IMR-90 (cell line): ENCODE measurements around the gene PHB1. TPM values are rescaled to one million over a fixed set of nuclear protein-coding genes. Genes with fewer than 3 reads are reported as not detected.
"Not testable (repeated sequence)": the region's sequence is repeated elsewhere in the genome, so short reads cannot be mapped to it uniquely, and the experiment has no call there.

ENCODE experiments used
- ATAC-seq: fragments of 200-7000 bp; cut with Tn5 transposase; 2 replicates; pipeline ENCODE4 v1.9.1; 2020; ENCODE audit warnings: low read depth, mild to moderate bottlenecking, moderate library complexity
- BruUV-seq: library from RNA; stranded (reverse); fragments of 400-500 nt; replicated peaks from 2 replicates; lab custom pipeline; 2021; lab: Mats Ljungman, UMichigan
- CTCF ChIA-PET: fragments of 300-600 bp; formaldehyde crosslinking; extraction: SDS; loops from one replicate; lab custom pipeline; 2021; ENCODE audit warnings: antibody characterized with exemption; lab: Yijun Ruan, JAX
- POLR2A ChIA-PET: fragments of 300-600 bp; sonication (Branson Sonifier 250); formaldehyde crosslinking; loops from one replicate; lab custom pipeline; 2022; ENCODE audit warnings: antibody characterized with exemption; ENCODE audit not compliant: unreplicated experiment; lab: Charles Lee
- DNase-seq: peaks from one replicate; pipeline ENCODE4 v3.0.0; 2013
- H2AFZ ChIP-seq: replicated peaks from 2 replicates; pipeline ENCODE3; 2013; ENCODE audit warnings: low read length, mild to moderate bottlenecking; ENCODE audit not compliant: poor library complexity
- H2AK5ac ChIP-seq: 2 replicates; pipeline ENCODE4 v1.6.1; 2013; ENCODE audit warnings: low read depth, low read length, inconsistent platforms
- H2AK9ac ChIP-seq: replicated peaks from 2 replicates; pipeline ENCODE3; 2013; ENCODE audit warnings: mild to moderate bottlenecking, low read depth, low read length, moderate library complexity; ENCODE audit not compliant: poor library complexity
- H2BK120ac ChIP-seq: 2 replicates; pipeline ENCODE4 v1.6.1; 2013; ENCODE audit warnings: low read depth, low read length, inconsistent platforms
- H2BK15ac ChIP-seq: 3 replicates; pipeline ENCODE4 v1.6.1; 2013; ENCODE audit warnings: low read depth, low read length, inconsistent platforms
- H2BK20ac ChIP-seq: 2 replicates; pipeline ENCODE4 v1.6.1; 2013; ENCODE audit warnings: low read depth, mild to moderate bottlenecking, inconsistent platforms, low read length, moderate library complexity
- H2BK5ac ChIP-seq: 2 replicates; pipeline ENCODE4 v1.6.1; 2013; ENCODE audit warnings: mild to moderate bottlenecking, low read depth, low read length, inconsistent platforms; ENCODE audit not compliant: poor library complexity, severe bottlenecking
- H3K14ac ChIP-seq: replicated peaks from 2 replicates; pipeline ENCODE4 v1.6.1; 2013; ENCODE audit warnings: low read depth, low read length, inconsistent platforms
- H3K18ac ChIP-seq: 2 replicates; pipeline ENCODE4 v1.6.1; 2013; ENCODE audit warnings: low read depth, low read length, control low read depth
- H3K23ac ChIP-seq: 2 replicates; pipeline ENCODE4 v1.6.1; 2013; ENCODE audit warnings: low read depth, low read length, inconsistent platforms
- H3K27ac ChIP-seq: 2 replicates; pipeline ENCODE4 v1.5.1; 2013; ENCODE audit warnings: mild to moderate bottlenecking, control low read depth, low read length; ENCODE audit not compliant: insufficient read depth
- H3K27me3 ChIP-seq: 2 replicates; pipeline ENCODE4 v1.6.1; 2013; ENCODE audit warnings: low read length; ENCODE audit not compliant: control insufficient read depth, insufficient read depth
- H3K36me3 ChIP-seq: 2 replicates; pipeline ENCODE4 v1.6.1; 2013; ENCODE audit warnings: low read length, mixed read lengths; ENCODE audit not compliant: control insufficient read depth, insufficient read depth
- H3K4ac ChIP-seq: 2 replicates; pipeline ENCODE4 v1.6.1; 2013; ENCODE audit warnings: low read depth, low read length, inconsistent platforms
- H3K4me1 ChIP-seq: 2 replicates; pipeline ENCODE4 v1.6.1; 2013; ENCODE audit warnings: low read length, mixed read lengths; ENCODE audit not compliant: control insufficient read depth, insufficient read depth
- H3K4me2 ChIP-seq: 2 replicates; pipeline ENCODE4 v1.6.1; 2013; ENCODE audit warnings: low read depth, mild to moderate bottlenecking, control low read depth, low read length, moderate library complexity
- H3K4me3 ChIP-seq: 2 replicates; pipeline ENCODE4 v1.5.1; 2013; ENCODE audit warnings: low read depth, mild to moderate bottlenecking, control low read depth, low read length, moderate library complexity; ENCODE audit not compliant: insufficient read depth
- H3K56ac ChIP-seq: 2 replicates; pipeline ENCODE4 v1.6.1; 2013; ENCODE audit warnings: low read length, inconsistent platforms; ENCODE audit not compliant: insufficient read depth; ENCODE audit errors: extremely low read depth
- H3K79me1 ChIP-seq, 2 experiments: 2 replicates each; pipeline ENCODE4 v1.6.1; 2013; ENCODE audit warnings: low read length in 2 of 2, inconsistent platforms in 1 of 2, low read depth in 1 of 2
- H3K9ac ChIP-seq: 2 replicates; pipeline ENCODE4 v1.6.1; 2013; ENCODE audit warnings: low read depth, low read length, control low read depth
- H3K9me1 ChIP-seq: 2 replicates; pipeline ENCODE4 v1.6.1; 2013; ENCODE audit warnings: low read length, inconsistent platforms; ENCODE audit not compliant: insufficient read depth
- H3K9me3 ChIP-seq: 2 replicates; pipeline ENCODE4 v1.6.1; 2013; ENCODE audit warnings: low read length; ENCODE audit not compliant: control insufficient read depth, insufficient read depth
- H4K20me1 ChIP-seq: 2 replicates; pipeline ENCODE4 v1.6.1; 2013; ENCODE audit warnings: low read length, inconsistent platforms; ENCODE audit not compliant: insufficient read depth
- H4K5ac ChIP-seq: 2 replicates; pipeline ENCODE4 v1.6.1; 2013; ENCODE audit warnings: mild to moderate bottlenecking, low read depth, low read length, control low read depth
- H4K8ac ChIP-seq, 2 experiments: 2 replicates each; pipeline ENCODE4 v1.6.1; 2013; ENCODE audit warnings: low read depth in 2 of 2, low read length in 2 of 2, control low read depth in 1 of 2, inconsistent platforms in 1 of 2
- H4K91ac ChIP-seq: 2 replicates; pipeline ENCODE4 v1.6.1; 2013; ENCODE audit warnings: low read depth, low read length, inconsistent platforms; ENCODE audit not compliant: insufficient read depth
- MAFK ChIP-seq: IDR thresholded peaks from 2 replicates; pipeline ENCODE4 v1.6.1; 2012; ENCODE audit warnings: low read depth, low read length, improper control_type of control experiment
- POLR2A ChIP-seq: IDR thresholded peaks from 2 replicates; pipeline ENCODE4 v1.6.1; 2012; ENCODE audit warnings: mild to moderate bottlenecking, low read depth, low read length
- RCOR1 ChIP-seq: IDR thresholded peaks from 2 replicates; pipeline ENCODE4 v1.6.1; 2012; ENCODE audit warnings: mild to moderate bottlenecking, low read length, improper control_type of control experiment; ENCODE audit not compliant: insufficient replicate concordance
- WGBS, 2 experiments: methylation state at CpG; one replicate each; pipeline versions ENCODE4 v1.1.5 to v1.1.7; 2013; ENCODE audit warnings: missing lambda C conversion rate in 2 of 2; ENCODE audit not compliant: insufficient read length in 1 of 2; ENCODE audit errors: extremely low coverage in 2 of 2; 5-methylcytosine and 5-hydroxymethylcytosine counted together
- dilution Hi-C: fragments of 300-500 bp; cut with HindIII; formaldehyde crosslinking; loops from one replicate; pipeline ENCODE4 v1.14.3; 2018; ENCODE audit warnings: low sequenced_read_pairs; ENCODE audit not compliant: unreplicated experiment
- in situ Hi-C: fragments of 300-500 bp; cut with MboI; formaldehyde crosslinking; loops from 3 replicates; pipeline ENCODE4 v1.14.3; 2019; ENCODE audit warnings: low sequenced_read_pairs, inconsistent platforms, mixed read lengths
- intact Hi-C: fragments of 100-400 bp; cut with micrococcal nuclease; formaldehyde crosslinking; loops from 2 replicates; pipeline ENCODE4 v1.10.0; 2022
- polyA plus RNA-seq, 3 experiments: library from polyadenylated mRNA; depleted of rRNA; stranded (reverse); fragments of >200 nt; gene quantifications; 2 replicates each; pipeline ENCODE4 v1.2.3, GENCODE V29; 2012; ENCODE audit warnings: low replicate concordance in 1 of 3
- total RNA-seq: library from RNA; depleted of rRNA; stranded (reverse); fragments of >200 nt; gene quantifications from 2 replicates; pipeline ENCODE4 v1.2.3, GENCODE V29; 2012
- TF ChIP-seq, protein P1 (sequence below): conservative IDR thresholded peaks from 2 replicates; pipeline ENCODE4 v1.5.1; 2012; ENCODE audit warnings: mild to moderate bottlenecking, low read depth, low read length, improper control_type of control experiment

PHB1 gene
- total and polyA plus RNA-seq, 2 of the 4 experiments (the other 2 are of a cell fraction): 283 to 294 TPM

DNA sequence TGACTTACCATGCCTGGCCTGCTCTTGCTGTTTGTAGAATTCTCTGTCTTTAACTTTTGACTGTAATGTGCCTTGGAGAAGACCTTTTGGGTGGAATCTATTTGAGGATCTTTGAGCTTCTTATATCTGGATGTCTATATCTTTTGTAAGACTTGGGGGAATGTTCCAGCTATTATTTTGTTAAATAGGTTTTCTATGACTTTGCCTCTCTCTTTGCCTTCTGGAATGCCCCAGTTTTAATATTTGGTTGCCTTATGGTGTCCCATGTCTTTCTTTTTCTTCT, 10.3 kb upstream of the PHB1 start:
- no peak for ATAC-seq
- no peak overlapping the region for H2AK9ac ChIP-seq

GRCh38 chr17:49424276-49425003, 9.8 kb upstream of the PHB1 start:
- H3K4ac ChIP-seq, intact Hi-C loops, in situ Hi-C loops, H2AK5ac ChIP-seq, H2BK20ac ChIP-seq, ATAC-seq, H3K4me1 ChIP-seq, H2AK9ac ChIP-seq, BruUV-seq, H3K79me1 ChIP-seq, H2BK120ac ChIP-seq, H2AFZ ChIP-seq, H2BK5ac ChIP-seq, H3K23ac ChIP-seq, H2BK15ac ChIP-seq, dilution Hi-C loops, H3K9ac ChIP-seq, H3K14ac ChIP-seq, H3K9me3 ChIP-seq, DNase-seq, H3K27ac ChIP-seq, H3K4me2 ChIP-seq, POLR2A ChIA-PET, H4K8ac ChIP-seq, H3K56ac ChIP-seq, H4K5ac ChIP-seq, CTCF ChIA-PET, H4K20me1 ChIP-seq, H3K36me3 ChIP-seq, H4K91ac ChIP-seq, H3K18ac ChIP-seq, H3K4me3 ChIP-seq, H3K9me1 ChIP-seq: not testable (repeated sequence)
- peaks cover 12% of the 10 kb centered on the region for H3K27me3 ChIP-seq
- WGBS, 2 experiments: no CpG with 5 or more reads among the region's 16 CpGs

More for the DNA sequence above, 10.3 kb upstream of the PHB1 start:
- H2AK5ac ChIP-seq: no peak overlapping the region
- no peak overlapping the region for H2BK20ac ChIP-seq
- no peak overlapping the region for H4K8ac ChIP-seq
- no TSS peak for BruUV-seq
- no peak overlapping the region for H3K4me2 ChIP-seq
- H3K4ac ChIP-seq: no peak overlapping the region
- intact Hi-C loops: no loop called here
- no peak overlapping the region for H3K56ac ChIP-seq
- no peak overlapping the region for H4K5ac ChIP-seq
- no peak overlapping the region for H4K91ac ChIP-seq
- no peak overlapping the region for H3K27ac ChIP-seq
- H2AFZ ChIP-seq: no peak overlapping the region
- TF ChIP-seq MAFK (no peak), POLR2A (no peak), RCOR1 (no peak)
- TF ChIP-seq, protein P1, sequence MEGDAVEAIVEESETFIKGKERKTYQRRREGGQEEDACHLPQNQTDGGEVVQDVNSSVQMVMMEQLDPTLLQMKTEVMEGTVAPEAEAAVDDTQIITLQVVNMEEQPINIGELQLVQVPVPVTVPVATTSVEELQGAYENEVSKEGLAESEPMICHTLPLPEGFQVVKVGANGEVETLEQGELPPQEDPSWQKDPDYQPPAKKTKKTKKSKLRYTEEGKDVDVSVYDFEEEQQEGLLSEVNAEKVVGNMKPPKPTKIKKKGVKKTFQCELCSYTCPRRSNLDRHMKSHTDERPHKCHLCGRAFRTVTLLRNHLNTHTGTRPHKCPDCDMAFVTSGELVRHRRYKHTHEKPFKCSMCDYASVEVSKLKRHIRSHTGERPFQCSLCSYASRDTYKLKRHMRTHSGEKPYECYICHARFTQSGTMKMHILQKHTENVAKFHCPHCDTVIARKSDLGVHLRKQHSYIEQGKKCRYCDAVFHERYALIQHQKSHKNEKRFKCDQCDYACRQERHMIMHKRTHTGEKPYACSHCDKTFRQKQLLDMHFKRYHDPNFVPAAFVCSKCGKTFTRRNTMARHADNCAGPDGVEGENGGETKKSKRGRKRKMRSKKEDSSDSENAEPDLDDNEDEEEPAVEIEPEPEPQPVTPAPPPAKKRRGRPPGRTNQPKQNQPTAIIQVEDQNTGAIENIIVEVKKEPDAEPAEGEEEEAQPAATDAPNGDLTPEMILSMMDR: no peak
- H3K9ac ChIP-seq: no peak overlapping the region
- peaks cover 12% of the 10 kb centered on the region for H3K27me3 ChIP-seq
- H3K14ac ChIP-seq: no peak overlapping the region
- POLR2A ChIA-PET: no interaction called here
- no peak overlapping the region for H2BK15ac ChIP-seq
- H3K9me1 ChIP-seq: no peaks in the 10 kb centered on the region
- no peak overlapping the region for H2BK120ac ChIP-seq
- H4K20me1 ChIP-seq: no peaks in the 10 kb centered on the region
- H3K4me3 ChIP-seq: no peak overlapping the region
- H3K18ac ChIP-seq: no peak overlapping the region
- peaks cover 2% of the 10 kb centered on the region; the same call in 1 of the 2 replicates for H3K9me3 ChIP-seq
- H3K23ac ChIP-seq: no peak overlapping the region
- H3K36me3 ChIP-seq: no peaks in the 10 kb centered on the region
- H2BK5ac ChIP-seq: no peak overlapping the region
- CTCF ChIA-PET: interaction anchor here (0.9 kb wide), 1 partner anchor 9 kb away, joined by 4 read pairs; no protein-coding TSS in a partner anchor
- no peak for DNase-seq
- H3K4me1 ChIP-seq: no peaks in the 10 kb centered on the region
- no peaks in the 10 kb centered on the region for H3K79me1 ChIP-seq
- dilution Hi-C loops: no loop called here
- in situ Hi-C loops: no loop called here
